LNCaP clone FGC (cell line): ENCODE measurements around the gene DUOX2.

Source experiments
- DNase-seq: peaks from one replicate; pipeline ENCODE4 v3.0.0-alpha.2; 2011; ENCODE audit warnings: low read depth
- H3K4me3 ChIP-seq: 2 replicates; pipeline ENCODE4 v1.5.1; 2011; ENCODE audit warnings: mild to moderate bottlenecking, low read depth, low read length, control low read depth
- CTCF ChIP-seq: IDR thresholded peaks from 2 replicates; pipeline ENCODE4 v1.5.1; 2012; ENCODE audit warnings: mild to moderate bottlenecking; ENCODE audit not compliant: control insufficient read depth, insufficient read depth; ENCODE audit errors: extremely low read depth

The DUOX2 gene

GRCh38 chr15:45147606-45148005 lies 33.6 kb upstream of the DUOX2 start:
- no peak for DNase-seq
- TF ChIP-seq CTCF = no peak
- no peak overlapping the region for H3K4me3 ChIP-seq

- H3K4me3 ChIP-seq = no peak overlapping the region
- no peak for DNase-seq
- no peak for TF ChIP-seq CTCF
Observed at GRCh38 chr15:45146405-45146804, 32.4 kb upstream of the DUOX2 start.

GRCh38 chr15:45144775-45145174 lies 30.8 kb upstream of the DUOX2 start:
- H3K4me3 ChIP-seq = no peak overlapping the region
- DNase-seq = no peak
- TF ChIP-seq CTCF = no peak

GRCh38 chr15:45143946-45144345 lies 30.0 kb upstream of the DUOX2 start:
- TF ChIP-seq CTCF = no peak
- no peak for DNase-seq
- no peak overlapping the region for H3K4me3 ChIP-seq

- no peak overlapping the region for H3K4me3 ChIP-seq
- TF ChIP-seq CTCF = no peak
- DNase-seq = no peak
Observed at GRCh38 chr15:45143056-45143455, 29.1 kb upstream of the DUOX2 start.

GRCh38 chr15:45141386-45141785 lies 27.4 kb upstream of the DUOX2 start:
- DNase-seq = no peak
- H3K4me3 ChIP-seq = no peak overlapping the region
- no peak for TF ChIP-seq CTCF

GRCh38 chr15:45140557-45141250 lies 26.7 kb upstream of the DUOX2 start:
- no peak for TF ChIP-seq CTCF
- no peak overlapping the region for H3K4me3 ChIP-seq
- DNase-seq = no peak
